Stimulated activated naive CD4-positive, alpha-beta T cell (primary cell): ENCODE measurements around the gene NEU2.
"Not testable (repeated sequence)": the region's sequence is repeated elsewhere in the genome, so short reads cannot be mapped to it uniquely, and the experiment has no call there.

Experiments
- DNase-seq, 6 experiments: peaks; one replicate each; lab custom pipeline; 2025; lab: John Stamatoyannopoulos, UW

The NEU2 gene

GRCh38 chr2:233058717-233059546 lies 26.5 kb downstream of the NEU2 start:
- no peak for DNase-seq

DNA sequence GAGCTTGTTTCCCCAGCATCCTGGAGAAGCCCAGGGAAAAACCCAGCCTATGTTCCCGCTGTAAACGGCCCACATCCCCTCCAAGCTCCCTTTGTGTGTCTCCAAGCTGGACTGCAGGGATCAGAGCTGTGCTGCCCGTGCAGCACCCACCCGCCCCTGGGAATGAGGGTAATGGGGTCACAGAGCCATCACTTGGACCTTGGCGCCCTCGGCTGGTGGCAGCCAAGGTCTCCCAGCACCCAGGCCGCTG lies 27.0 kb downstream of the NEU2 start:
- no peak for DNase-seq

DNA sequence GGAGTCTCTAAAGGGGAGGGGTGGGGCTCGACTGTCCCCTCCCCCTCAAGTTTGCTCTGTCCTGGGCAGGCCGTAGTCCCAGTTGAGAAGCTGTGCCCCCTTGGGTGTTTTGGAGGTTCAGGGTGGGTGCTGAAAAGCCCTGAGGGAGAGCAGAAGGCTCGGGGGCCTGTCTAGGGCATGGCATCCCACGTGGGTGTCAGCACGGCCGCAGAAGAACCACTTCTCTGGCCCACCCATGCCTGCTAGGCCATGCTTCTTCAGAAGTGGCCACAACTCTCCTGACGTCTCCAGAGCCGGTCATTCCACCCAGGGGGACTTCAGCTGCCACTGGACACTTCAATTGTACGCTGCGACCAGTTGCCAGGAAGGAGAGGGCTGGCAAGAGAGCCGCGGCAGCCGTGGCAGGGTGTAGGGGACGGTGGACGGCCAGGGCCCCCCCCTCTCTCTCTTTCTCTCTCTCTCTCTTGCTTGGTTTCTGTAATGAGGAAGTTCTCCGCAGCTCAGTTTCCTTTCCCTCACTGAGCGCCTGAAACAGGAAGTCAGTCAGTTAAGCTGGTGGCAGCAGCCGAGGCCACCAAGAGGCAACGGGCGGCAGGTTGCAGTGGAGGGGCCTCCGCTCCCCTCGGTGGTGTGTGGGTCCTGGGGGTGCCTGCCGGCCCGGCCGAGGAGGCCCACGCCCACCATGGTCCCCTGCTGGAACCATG lies 27.5 kb downstream of the NEU2 start, which contains the start of gene INPP5D:
INPP5D (plus strand) TSS at position 546 of the 704 bp plus-strand sequence; CDS start at position 683, 137 bp downstream.
- peak; percentile 56 to 81 (median 68) for DNase-seq

DNA sequence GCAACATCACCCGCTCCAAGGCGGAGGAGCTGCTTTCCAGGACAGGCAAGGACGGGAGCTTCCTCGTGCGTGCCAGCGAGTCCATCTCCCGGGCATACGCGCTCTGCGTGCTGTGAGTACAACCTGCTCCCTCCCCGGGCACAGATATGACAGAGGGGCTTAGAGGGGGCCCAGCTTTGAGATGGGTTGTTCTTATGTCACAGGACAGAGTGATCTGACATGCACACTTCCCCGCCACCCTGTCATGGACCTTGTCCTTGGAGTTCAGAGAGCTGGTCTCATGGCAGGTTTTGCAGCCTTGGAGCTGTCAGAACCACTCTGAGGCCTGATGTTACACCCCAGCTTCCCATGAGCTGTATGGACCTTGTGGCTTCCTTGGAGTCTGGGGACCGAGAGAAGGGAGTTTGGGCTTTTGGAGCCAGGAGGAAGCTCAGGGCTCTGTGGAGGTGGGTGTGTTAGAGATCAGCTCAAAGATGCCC lies 28.1 kb downstream of the NEU2 start:
- DNase-seq, result no peak

- DNase-seq, result peak in 2 of 6 experiments; percentile 24 to 48
Observed at GRCh38 chr2:233060980-233061590, 28.6 kb downstream of the NEU2 start.

DNA sequence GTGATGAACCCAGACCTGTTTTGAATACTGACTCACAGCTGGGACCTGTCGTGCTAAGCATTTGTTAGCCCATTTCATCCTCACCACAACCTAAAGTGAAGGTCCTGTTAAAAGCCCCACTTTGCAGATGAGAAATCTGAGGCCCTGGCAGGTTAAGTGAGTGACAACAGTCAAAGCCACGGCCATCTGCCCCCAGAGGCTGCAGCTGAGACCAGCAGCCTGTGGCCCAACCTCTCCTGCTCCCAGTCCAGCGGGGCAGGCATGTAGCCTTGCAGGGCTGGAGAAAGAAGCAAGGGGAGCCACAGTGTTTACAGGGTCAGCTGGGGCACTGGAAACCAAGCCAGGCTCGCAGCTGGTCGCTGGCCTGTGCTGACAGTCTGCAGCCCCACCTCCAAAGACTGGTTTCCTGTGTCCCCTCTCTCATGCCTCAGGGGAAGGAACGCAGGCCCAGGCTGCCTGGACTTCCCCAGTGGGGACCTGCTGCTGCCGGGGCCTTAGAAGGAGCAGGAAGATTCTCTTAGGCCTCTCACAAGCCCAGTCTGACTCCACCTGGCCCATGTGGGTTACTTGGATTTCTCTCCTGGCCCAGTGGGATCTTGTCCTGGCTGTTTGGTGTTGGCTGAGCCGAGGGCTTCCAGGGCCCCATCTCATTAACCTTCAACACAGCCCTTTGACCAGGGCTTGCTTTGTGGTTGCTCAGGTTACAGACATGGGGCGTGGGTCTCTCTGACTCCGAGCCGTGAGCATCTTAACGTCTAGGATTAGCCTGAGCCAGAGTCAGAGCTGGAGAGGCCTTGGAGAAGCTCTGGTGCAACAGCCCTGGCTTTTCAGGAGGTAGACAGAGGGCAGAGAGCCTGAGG lies 29.3 kb downstream of the NEU2 start:
- DNase-seq, result no peak

GRCh38 chr2:233062451-233062850 lies 30.0 kb downstream of the NEU2 start:
- DNase-seq, result no peak

DNA sequence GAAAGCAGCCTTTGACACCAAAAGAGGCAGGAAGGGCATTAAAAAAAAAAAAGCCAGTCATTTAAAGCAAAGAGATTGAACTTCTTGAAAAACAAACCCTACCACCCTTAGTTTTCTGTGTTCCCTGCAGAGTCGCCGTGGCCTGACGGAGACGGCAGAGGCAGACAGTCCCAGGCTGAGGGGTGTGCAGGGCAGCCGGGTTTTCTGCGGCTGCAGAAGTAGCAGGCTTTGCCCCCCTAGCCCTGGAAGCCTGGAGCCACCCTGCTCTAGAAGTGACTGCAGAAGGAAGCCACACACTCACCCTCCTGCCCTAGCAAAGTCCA lies 30.4 kb downstream of the NEU2 start:
- peak in 3 of 6 experiments; percentile 17 to 53 (median 22) for DNase-seq

DNA sequence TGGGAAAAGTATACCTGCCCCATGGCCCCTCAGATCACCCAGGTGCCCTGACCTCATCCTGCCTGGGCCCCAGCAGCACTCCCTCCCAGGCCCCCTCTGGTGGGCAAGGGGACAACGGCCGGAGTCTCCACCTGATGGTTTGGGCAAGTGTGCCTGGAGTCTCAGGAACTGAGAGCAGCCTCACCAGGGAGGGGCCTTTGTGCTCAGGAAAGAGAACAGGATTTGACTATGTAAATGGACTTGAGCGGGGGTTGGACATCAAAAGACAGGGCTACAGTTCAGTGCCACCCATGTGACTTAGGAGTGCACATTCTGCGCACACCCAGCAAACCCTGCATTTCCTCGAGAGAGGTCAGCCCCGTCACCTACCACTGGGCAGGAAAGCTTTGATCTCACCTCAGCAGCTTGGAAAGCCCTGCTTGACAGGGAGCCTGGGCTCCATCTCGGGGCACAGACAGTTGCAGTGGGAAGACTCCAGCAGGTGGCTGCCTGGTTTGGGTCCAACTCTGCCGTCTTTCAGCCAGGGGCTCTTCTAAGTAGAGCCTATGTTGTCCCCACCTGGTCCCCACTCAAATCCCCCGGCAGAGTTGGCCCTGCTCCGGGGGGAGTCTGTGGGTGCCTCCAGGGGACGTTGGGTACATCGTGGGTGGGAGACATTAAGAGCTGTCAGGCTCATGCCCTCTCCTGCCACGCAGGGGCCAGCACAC lies 30.9 kb downstream of the NEU2 start:
- DNase-seq, result no peak

GRCh38 chr2:233063976-233064411 lies 31.5 kb downstream of the NEU2 start:
- no peak for DNase-seq

- DNase-seq, result no peak
Observed at GRCh38 chr2:233064530-233065199, 32.2 kb downstream of the NEU2 start.

DNA sequence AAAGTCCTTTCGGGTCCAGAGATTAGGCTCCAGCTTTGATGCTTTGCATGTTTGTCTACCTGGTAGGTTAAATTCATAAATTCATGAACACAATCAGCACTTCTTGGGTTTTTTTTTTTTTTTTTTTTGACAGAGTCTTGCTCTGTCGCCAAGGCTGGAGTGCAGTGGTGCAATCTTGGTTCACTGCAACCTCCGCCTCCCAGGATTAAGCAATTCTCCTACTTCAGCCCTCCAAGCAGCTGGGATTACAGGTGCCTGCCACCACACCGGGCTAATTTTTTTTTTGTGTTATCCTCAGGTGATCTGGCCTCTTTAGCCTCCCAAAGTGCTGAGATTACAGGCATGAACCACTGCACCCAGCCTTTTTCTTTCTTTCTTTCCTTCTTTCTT lies 32.7 kb downstream of the NEU2 start:
- not testable (repeated sequence) for DNase-seq

- no peak for DNase-seq
Observed at GRCh38 chr2:233065954-233066470, 33.5 kb downstream of the NEU2 start.

DNA sequence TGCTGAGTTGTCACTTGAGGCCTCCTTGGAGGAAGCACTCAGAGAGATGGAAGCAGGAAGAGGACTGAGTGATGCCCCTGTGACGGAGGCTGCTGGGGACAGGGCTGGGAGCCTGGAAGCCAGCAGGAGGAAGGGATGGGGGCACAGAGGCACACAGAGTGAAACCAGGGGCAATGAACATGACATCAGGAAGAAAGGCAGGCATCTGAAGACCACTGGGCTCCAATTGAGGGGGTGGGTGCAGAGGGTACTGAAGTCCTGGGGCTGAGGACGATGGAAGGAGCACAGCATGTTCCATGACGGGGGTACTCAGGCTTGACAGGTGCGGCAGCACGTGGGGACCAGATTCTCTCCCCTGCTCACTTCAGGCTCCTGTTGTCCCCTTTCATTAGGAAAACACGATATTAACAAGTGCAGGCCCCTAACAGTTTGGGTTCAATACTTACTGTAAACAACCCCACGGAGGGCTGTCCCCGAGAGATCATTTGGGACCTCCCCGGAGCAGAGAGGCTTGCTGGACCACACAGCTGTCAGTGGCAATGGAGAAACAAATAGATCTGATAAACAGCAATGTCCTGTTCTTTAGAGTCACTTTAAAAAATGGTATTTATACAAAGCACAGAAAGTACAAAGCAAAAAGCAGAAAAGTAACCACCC lies 36.4 kb downstream of the NEU2 start:
- no peak for DNase-seq

- DNase-seq, result no peak
Observed at GRCh38 chr2:233072838-233073237, 40.4 kb downstream of the NEU2 start.

DNA sequence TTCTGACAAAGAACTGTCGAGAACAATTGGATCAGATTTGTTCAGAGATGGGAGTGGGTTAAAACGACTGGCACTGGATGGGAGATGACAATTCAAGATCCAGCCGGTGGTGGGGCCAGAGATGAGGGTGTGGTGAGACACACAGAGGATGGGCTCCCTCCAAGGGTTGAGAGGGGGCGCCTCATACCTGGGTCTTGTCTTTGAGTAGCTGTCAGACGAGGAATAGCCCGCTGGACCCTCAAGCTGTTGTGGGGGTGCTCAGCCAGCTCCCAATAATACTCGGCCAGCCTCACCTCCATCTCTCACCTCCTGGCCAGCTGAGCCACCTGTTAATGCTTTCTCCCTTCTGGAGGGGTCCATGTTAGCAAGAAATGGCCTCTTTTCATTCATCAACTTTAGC lies 41.6 kb downstream of the NEU2 start:
- DNase-seq, result no peak

GRCh38 chr2:233075141-233075965 lies 42.9 kb downstream of the NEU2 start:
- peak in 2 of 6 experiments; percentile 58 to 70 for DNase-seq

DNA sequence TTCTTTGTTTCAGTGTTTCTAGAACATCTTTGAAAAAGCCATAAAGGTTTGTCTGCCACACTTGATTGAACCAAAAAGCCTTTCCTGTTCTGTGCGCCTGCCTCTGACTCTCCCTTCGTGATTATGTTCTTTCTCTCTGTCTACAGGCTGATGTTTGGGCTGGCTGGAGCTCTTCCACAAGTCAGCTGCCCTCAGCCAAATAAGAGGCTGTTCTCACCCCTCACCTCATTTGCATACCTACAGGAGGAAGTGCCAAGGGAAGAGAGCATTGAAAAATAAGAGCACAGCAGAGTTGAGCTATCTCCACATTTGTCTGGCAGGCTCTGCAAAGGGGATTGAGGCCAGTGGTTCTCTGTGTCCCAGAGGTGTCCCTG lies 43.5 kb downstream of the NEU2 start:
- peak in 3 of 6 experiments; percentile 65 to 70 (median 70) for DNase-seq

DNA sequence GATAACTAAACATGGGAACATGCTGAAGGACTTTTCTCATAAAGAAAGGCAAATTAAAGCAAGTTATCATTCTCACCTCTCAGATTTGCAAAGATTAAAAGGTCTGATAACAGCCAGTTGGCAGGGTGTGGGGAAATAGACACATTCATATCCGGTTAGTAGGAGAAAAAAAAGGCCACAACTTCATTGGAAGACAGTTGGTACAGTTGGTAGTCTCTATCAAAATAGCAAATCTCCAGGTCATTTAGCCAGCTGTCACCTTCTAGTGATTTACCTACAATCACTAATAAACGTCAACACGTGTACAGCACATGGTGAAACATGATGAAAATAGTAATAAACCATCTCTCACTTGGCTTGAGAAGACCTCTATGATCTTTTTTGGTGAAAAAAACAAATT lies 44.3 kb downstream of the NEU2 start:
- DNase-seq, result peak in 1 of 6 experiments; percentile 30
